Right atrium auricular region (tissue), 2 donors: ENCODE measurements around the gene MED27. TPM values are rescaled to one million over a fixed set of nuclear protein-coding genes. Genes with fewer than 3 reads are reported as not detected.

Experiments used
- DNase-seq: peaks from one replicate; pipeline ENCODE4 v3.0.0-alpha.2; 2019; ENCODE audit warnings: low spot score
- H3K27ac ChIP-seq, 2 donors: fragments of 200-600 bp; sonication (generic); 1 replicate in 1 of 2; 2 replicates in 1 of 2; pipeline ENCODE4 v1.5.1; 2016 to 2019
- H3K27me3 ChIP-seq, 2 donors: fragments of 200-600 bp; sonication (generic); one replicate each; pipeline versions ENCODE4 v1.5.1 to v1.6.0; 2017 to 2019
- H3K36me3 ChIP-seq: fragments of 200-600 bp; sonication (generic); one replicate; pipeline ENCODE4 v1.5.1; 2016
- H3K4me1 ChIP-seq, 2 donors: fragments of 200-600 bp; sonication (generic); one replicate each; pipeline versions ENCODE4 v1.5.1 to v1.6.0; 2017 to 2019
- H3K4me3 ChIP-seq, 2 donors: fragments of 200-600 bp; sonication (generic); 1 replicate in 1 of 2; 2 replicates in 1 of 2; pipeline ENCODE4 v1.5.1; 2017 to 2019; ENCODE audit warnings: mild to moderate bottlenecking in 1 of 2, moderate library complexity in 1 of 2
- H3K9me3 ChIP-seq, 2 donors: fragments of 200-600 bp; sonication (generic); one replicate each; pipeline ENCODE4 v1.5.1; 2019
- total RNA-seq, 2 donors: library from RNA; depleted of rRNA; stranded (reverse); fragments of >200 nt; gene quantifications; one replicate each; pipeline ENCODE4 v1.1.0, GENCODE V29; 2016
- TF ChIP-seq, protein P1 (sequence below), 2 donors: fragments of 200-600 bp; sonication (generic); IDR thresholded peaks; one replicate each; pipeline ENCODE4 v1.5.1; 2019; ENCODE audit warnings: antibody characterized with exemption in 2 of 2

MED27 gene
- total RNA-seq, 2 donors from 2014 or later = 12.5 to 15.3 TPM

DNA sequence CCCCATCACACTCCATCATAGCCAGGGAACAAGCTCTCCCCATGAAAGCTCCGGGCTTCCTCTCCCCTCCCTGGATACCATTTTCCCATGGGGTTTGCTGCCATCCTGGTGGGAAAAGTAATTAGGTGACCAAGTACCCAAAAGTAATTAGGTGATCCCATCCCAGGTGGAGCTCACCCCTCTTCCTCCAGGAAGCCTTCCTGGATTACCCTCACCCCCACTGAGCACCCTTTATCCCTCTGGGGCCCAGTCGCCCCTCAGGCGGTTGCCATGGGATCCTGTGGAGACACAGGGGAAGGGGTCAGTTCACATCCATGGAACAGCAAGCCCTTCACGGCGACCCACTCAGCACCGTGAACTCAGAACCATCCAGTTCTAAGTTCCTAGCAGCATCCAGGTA, 265.0 kb downstream of the MED27 start:
- no peaks in the 10 kb centered on the region for H3K4me1 ChIP-seq
- TF ChIP-seq, protein P1, sequence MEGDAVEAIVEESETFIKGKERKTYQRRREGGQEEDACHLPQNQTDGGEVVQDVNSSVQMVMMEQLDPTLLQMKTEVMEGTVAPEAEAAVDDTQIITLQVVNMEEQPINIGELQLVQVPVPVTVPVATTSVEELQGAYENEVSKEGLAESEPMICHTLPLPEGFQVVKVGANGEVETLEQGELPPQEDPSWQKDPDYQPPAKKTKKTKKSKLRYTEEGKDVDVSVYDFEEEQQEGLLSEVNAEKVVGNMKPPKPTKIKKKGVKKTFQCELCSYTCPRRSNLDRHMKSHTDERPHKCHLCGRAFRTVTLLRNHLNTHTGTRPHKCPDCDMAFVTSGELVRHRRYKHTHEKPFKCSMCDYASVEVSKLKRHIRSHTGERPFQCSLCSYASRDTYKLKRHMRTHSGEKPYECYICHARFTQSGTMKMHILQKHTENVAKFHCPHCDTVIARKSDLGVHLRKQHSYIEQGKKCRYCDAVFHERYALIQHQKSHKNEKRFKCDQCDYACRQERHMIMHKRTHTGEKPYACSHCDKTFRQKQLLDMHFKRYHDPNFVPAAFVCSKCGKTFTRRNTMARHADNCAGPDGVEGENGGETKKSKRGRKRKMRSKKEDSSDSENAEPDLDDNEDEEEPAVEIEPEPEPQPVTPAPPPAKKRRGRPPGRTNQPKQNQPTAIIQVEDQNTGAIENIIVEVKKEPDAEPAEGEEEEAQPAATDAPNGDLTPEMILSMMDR (IDR thresholded peaks at IDR 0.05) = no peak
- DNase-seq = no peak
- no peaks in the 10 kb centered on the region for H3K27me3 ChIP-seq
- H3K9me3 ChIP-seq = no peaks in the 10 kb centered on the region
- no peak overlapping the region for H3K4me3 ChIP-seq
- no peak overlapping the region for H3K27ac ChIP-seq
- H3K36me3 ChIP-seq = no peaks in the 10 kb centered on the region

DNA sequence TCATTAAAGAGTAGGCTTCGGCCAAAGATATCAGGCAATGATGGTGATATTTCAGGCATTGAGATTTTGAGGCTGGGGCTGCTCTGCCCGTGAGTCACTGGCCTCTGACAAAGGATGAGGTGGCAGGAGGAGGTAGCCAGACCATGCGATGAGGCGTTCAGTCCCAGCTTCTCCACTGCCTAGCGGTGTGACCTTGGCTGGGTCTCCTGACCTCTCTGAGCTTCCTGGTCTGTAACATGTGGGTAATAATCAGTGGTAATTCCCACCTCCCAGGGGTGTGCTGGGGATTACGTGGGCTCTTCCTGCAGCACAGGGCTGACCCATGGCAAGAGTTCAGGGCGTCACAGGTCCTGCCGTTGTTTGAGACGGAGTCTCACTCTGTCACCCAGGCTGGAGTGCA, 266.6 kb downstream of the MED27 start:
- Histone ChIP-seq H3K27ac (no peak overlapping the region), H3K4me3 (no peak overlapping the region), H3K9me3 (no peaks in the 10 kb centered on the region), H3K4me1 (no peaks in the 10 kb centered on the region), H3K36me3 (no peaks in the 10 kb centered on the region), H3K27me3 (no peaks in the 10 kb centered on the region)
- TF ChIP-seq, protein P1 (IDR thresholded peaks at IDR 0.05) = no peak
- no peak for DNase-seq

DNA sequence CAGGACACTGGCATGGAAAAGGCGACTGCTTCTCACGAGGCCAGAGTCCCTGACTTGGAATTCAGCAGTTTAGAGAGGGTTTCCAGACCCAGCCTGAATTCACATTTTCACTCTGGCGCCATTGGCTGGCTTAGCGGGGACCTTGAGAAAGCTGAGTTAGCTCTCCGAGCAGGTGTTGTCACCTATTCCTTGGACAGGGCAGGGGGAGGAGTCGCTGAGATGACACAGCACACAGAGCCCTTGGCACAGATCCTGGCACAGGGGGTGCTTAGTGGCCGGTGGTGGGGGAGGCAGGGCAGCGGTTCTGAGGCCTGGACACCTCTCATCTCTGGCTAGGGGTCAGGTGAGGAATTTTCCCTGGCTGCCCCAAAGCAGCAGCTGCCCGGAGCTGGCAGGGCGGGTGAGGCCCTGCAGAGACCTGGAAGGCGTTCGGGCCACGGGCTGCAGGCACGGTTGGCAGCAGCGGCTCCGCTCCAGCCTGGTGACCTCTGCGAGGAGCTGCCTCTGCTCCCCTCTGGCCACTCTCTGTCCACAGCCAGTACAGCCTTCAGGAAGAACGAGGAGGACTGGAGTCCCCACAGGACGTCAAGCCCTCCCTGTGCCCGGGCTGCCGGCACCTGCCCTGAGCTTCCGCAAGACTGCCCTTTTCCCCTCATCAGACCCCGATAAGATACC, 267.4 kb downstream of the MED27 start:
- Histone ChIP-seq H3K4me1 (no peaks in the 10 kb centered on the region), H3K9me3 (no peaks in the 10 kb centered on the region), H3K27ac (no peak overlapping the region), H3K27me3 (no peaks in the 10 kb centered on the region), H3K36me3 (no peaks in the 10 kb centered on the region), H3K4me3 (no peak overlapping the region)
- no peak for DNase-seq
- TF ChIP-seq, protein P1 (IDR thresholded peaks at IDR 0.05) = no peak

DNA sequence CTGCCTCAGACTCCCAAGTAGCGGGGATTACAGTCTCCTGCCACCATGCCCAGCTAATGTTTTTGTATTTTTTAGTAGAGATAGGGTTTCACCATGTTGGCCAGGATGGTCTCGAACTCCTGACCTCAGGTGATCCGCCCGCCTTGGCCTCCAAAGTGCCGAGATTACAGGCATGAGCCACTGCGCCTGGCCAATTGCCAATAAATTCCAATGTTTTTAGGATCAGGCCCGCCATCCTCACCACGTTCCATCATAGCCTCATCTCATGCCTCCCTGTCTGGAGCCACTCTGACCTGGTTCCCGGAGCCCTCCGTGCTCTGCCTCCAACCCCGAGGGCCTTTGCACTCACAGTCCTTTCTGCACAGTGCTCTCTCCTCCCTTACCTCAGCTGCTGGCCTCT, 268.3 kb downstream of the MED27 start:
- no peaks in the 10 kb centered on the region for H3K9me3 ChIP-seq
- H3K4me1 ChIP-seq = no peaks in the 10 kb centered on the region
- no peaks in the 10 kb centered on the region for H3K36me3 ChIP-seq
- H3K27me3 ChIP-seq = no peaks in the 10 kb centered on the region
- H3K27ac ChIP-seq = no peak overlapping the region
- TF ChIP-seq, protein P1 (IDR thresholded peaks at IDR 0.05) = no peak
- H3K4me3 ChIP-seq = no peak overlapping the region
- no peak for DNase-seq

DNA sequence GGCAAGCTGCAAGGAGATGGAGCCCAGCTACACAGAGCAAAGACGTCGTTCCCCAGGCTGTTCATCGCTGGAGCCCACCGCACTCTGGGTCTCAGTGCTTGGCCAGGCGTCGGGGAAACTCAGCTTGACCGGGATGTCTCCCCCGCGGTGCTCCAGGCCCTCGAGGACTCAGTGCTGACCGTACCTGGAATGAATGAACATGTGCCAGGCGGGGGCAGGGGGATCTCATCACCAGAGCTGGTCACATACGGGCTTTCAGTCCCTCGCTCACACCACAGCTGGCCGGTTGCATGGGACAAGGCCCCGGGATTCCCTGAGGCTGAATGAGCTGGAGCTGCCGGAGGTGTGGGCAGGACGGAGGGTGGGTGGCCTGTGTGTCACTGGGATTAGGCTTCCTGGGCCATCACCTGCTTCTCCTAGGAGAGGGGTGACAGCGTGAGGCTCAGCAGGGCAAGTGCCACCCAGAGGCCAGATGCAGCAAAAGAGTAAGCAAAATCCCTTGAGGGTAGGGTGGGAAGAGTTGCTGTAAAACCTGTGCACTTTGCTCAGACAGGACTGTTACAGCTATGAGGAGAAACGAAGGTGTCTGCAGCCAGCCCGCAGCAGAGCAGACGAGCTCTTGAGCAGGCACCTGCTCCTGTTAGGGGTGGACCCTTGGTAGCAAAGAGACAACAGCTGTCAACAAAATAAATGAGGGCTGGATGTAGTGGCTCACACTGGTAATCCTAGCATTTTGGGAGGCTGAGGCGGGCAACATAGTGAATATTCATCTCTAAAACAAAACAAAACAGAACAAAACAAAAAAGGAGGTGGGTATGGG, 269.1 kb downstream of the MED27 start:
- H3K36me3 ChIP-seq = no peaks in the 10 kb centered on the region
- no peaks in the 10 kb centered on the region for H3K27me3 ChIP-seq
- TF ChIP-seq, protein P1 (IDR thresholded peaks at IDR 0.05) = no peak
- H3K9me3 ChIP-seq = no peaks in the 10 kb centered on the region
- H3K4me1 ChIP-seq = no peaks in the 10 kb centered on the region
- no peak overlapping the region for H3K4me3 ChIP-seq
- DNase-seq = no peak
- no peak overlapping the region for H3K27ac ChIP-seq

Other genes with a start within 250 kb of the MED27 start
- 10 to 100 TPM in 1 of 2 donors, 1 to 10 TPM in 1; 5.2 to 16.9 TPM for gene NTNG2, start 82.2 kb upstream of the MED27 start, total RNA-seq